Activated CD8-positive, alpha-beta memory T cell treated with anti-CD3 and anti-CD28 coated beads, Interleukin-2, amount 10 ng/mL, durations not matched to agents 7 days and 5 days (primary cell): ENCODE data around the gene FRK. TPM values are rescaled to one million over a fixed set of nuclear protein-coding genes. Genes with fewer than 3 reads are reported as not detected.
"Not testable (repeated sequence)": the region's sequence is repeated elsewhere in the genome, so short reads cannot be mapped to it uniquely, and the experiment has no call there.

Source experiments
- ATAC-seq: fragments of 150-1000 bp; cut with Tn5 transposase; one replicate; pipeline ENCODE4 v1.10.0; 2021; ENCODE audit warnings: moderate library complexity
- CTCF ChIA-PET: fragments of 350-600 bp; sonication (Branson Sonifier 250); formaldehyde crosslinking; loops from one replicate; lab custom pipeline; 2021; ENCODE audit warnings: antibody characterized with exemption; lab: Charles Lee
- DNase-seq: peaks from one replicate; pipeline ENCODE4 v3.0.0-alpha.2; 2020
- H3K27ac Mint-ChIP-seq: one replicate; pipeline ENCODE4 v1.8.0; 2021; ENCODE audit warnings: mild to moderate bottlenecking, mixed read lengths
- H3K27me3 Mint-ChIP-seq: one replicate; pipeline ENCODE4 v1.8.0; 2021; ENCODE audit warnings: mixed read lengths
- H3K36me3 Mint-ChIP-seq: one replicate; pipeline ENCODE4 v1.8.0; 2021; ENCODE audit warnings: mild to moderate bottlenecking, mixed read lengths
- H3K4me1 Mint-ChIP-seq: one replicate; pipeline ENCODE4 v1.8.0; 2021; ENCODE audit warnings: mixed read lengths
- H3K4me3 Mint-ChIP-seq: one replicate; pipeline ENCODE4 v1.8.0; 2021; ENCODE audit warnings: mild to moderate bottlenecking, moderate library complexity, mixed read lengths
- H3K9me3 Mint-ChIP-seq: one replicate; pipeline ENCODE4 v1.8.0; 2022; ENCODE audit warnings: low read depth, mixed read lengths
- total RNA-seq, 2 experiments: library from RNA; stranded (reverse); gene quantifications; one replicate each; pipeline ENCODE4 v1.2.3, GENCODE V29; 2021

Gene FRK
- total RNA-seq, 2 experiments from 2014 or later: 0.09 to 0.12 TPM

GRCh38 chr6:116046272-116046671 is 14.4 kb downstream of the FRK start:
- CTCF ChIA-PET, H3K36me3 Mint-ChIP-seq, H3K4me1 Mint-ChIP-seq, H3K9me3 Mint-ChIP-seq, ATAC-seq, H3K27ac Mint-ChIP-seq, DNase-seq, H3K4me3 Mint-ChIP-seq: not testable (repeated sequence)
- H3K27me3 Mint-ChIP-seq: peaks cover 26% of the 10 kb centered on the region

- DNase-seq (no peak), ATAC-seq (no peak)
- Mint-ChIP-seq H3K9me3 (no peaks in the 10 kb centered on the region), H3K4me3 (no peak overlapping the region), H3K4me1 (no peaks in the 10 kb centered on the region), H3K27ac (no peak overlapping the region), H3K36me3 (no peaks in the 10 kb centered on the region), H3K27me3 (peaks cover 15% of the 10 kb centered on the region)
- CTCF ChIA-PET: no interaction called here
These were observed 18.8 kb downstream of the FRK start for GRCh38 chr6:116041934-116042333.

- no peaks in the 10 kb centered on the region for H3K9me3 Mint-ChIP-seq
- CTCF ChIA-PET: no interaction called here
- ATAC-seq (no peak), DNase-seq (no peak)
- H3K36me3 Mint-ChIP-seq: no peaks in the 10 kb centered on the region
- H3K27me3 Mint-ChIP-seq: peaks cover 18% of the 10 kb centered on the region
- H3K27ac Mint-ChIP-seq: no peak overlapping the region
- H3K4me3 Mint-ChIP-seq: no peak overlapping the region
- H3K4me1 Mint-ChIP-seq: no peaks in the 10 kb centered on the region
These were observed 19.7 kb downstream of the FRK start for GRCh38 chr6:116040993-116041392.

- peaks cover 18% of the 10 kb centered on the region for H3K27me3 Mint-ChIP-seq
These were observed 23.8 kb downstream of the FRK start for GRCh38 chr6:116036885-116037284.

GRCh38 chr6:116036075-116036773 is 24.5 kb downstream of the FRK start:
- Mint-ChIP-seq H3K27me3 (peaks cover 18% of the 10 kb centered on the region), H3K4me1 (no peaks in the 10 kb centered on the region)
- CTCF ChIA-PET: no interaction called here

More at GRCh38 chr6:116036885-116037284, 23.8 kb downstream of the FRK start:
- CTCF ChIA-PET: no interaction called here
- H3K4me3 Mint-ChIP-seq: no peak overlapping the region
- H3K9me3 Mint-ChIP-seq: no peaks in the 10 kb centered on the region
- no peaks in the 10 kb centered on the region for H3K36me3 Mint-ChIP-seq
- H3K27ac Mint-ChIP-seq: no peak overlapping the region
- DNase-seq (no peak), ATAC-seq (no peak)
- no peaks in the 10 kb centered on the region for H3K4me1 Mint-ChIP-seq

GRCh38 chr6:116035616-116036015 is 25.1 kb downstream of the FRK start:
- no peak for DNase-seq
- peaks cover 18% of the 10 kb centered on the region for H3K27me3 Mint-ChIP-seq
- ATAC-seq: no peak
- H3K4me3 Mint-ChIP-seq: no peak overlapping the region
- H3K36me3 Mint-ChIP-seq: no peaks in the 10 kb centered on the region
- H3K27ac Mint-ChIP-seq: no peak overlapping the region
- H3K4me1 Mint-ChIP-seq: no peaks in the 10 kb centered on the region
- no peaks in the 10 kb centered on the region for H3K9me3 Mint-ChIP-seq
- CTCF ChIA-PET: no interaction called here

More at GRCh38 chr6:116036075-116036773, 24.5 kb downstream of the FRK start:
- no peak overlapping the region for H3K4me3 Mint-ChIP-seq
- ATAC-seq: no peak
- no peaks in the 10 kb centered on the region for H3K9me3 Mint-ChIP-seq
- H3K36me3 Mint-ChIP-seq: no peaks in the 10 kb centered on the region
- no peak for DNase-seq
- no peak overlapping the region for H3K27ac Mint-ChIP-seq

- Mint-ChIP-seq H3K4me1 (no peaks in the 10 kb centered on the region), H3K27ac (no peak overlapping the region), H3K9me3 (no peaks in the 10 kb centered on the region), H3K36me3 (no peaks in the 10 kb centered on the region), H3K27me3 (peaks cover 18% of the 10 kb centered on the region), H3K4me3 (no peak overlapping the region)
- ATAC-seq: no peak
- DNase-seq: no peak
- CTCF ChIA-PET: no interaction called here
These were observed 26.4 kb downstream of the FRK start for GRCh38 chr6:116034327-116034726.

- no peak for DNase-seq
- no peak for ATAC-seq
- Mint-ChIP-seq H3K9me3 (no peaks in the 10 kb centered on the region), H3K27me3 (peaks cover 18% of the 10 kb centered on the region), H3K36me3 (no peaks in the 10 kb centered on the region), H3K4me3 (no peak overlapping the region), H3K27ac (no peak overlapping the region), H3K4me1 (no peaks in the 10 kb centered on the region)
- CTCF ChIA-PET: no interaction called here
These were observed 26.9 kb downstream of the FRK start for GRCh38 chr6:116033687-116034303.

- ATAC-seq: no peak
- Mint-ChIP-seq H3K36me3 (no peaks in the 10 kb centered on the region), H3K4me3 (no peak overlapping the region), H3K27ac (no peak overlapping the region), H3K4me1 (no peaks in the 10 kb centered on the region), H3K9me3 (no peaks in the 10 kb centered on the region), H3K27me3 (peaks cover 9% of the 10 kb centered on the region)
- no peak for DNase-seq
- CTCF ChIA-PET: no interaction called here
These were observed 29.9 kb downstream of the FRK start for GRCh38 chr6:116030770-116031169.

GRCh38 chr6:116029535-116029934 is 31.2 kb downstream of the FRK start:
- DNase-seq: no peak
- Mint-ChIP-seq H3K9me3 (no peaks in the 10 kb centered on the region), H3K36me3 (no peaks in the 10 kb centered on the region), H3K27ac (no peak overlapping the region), H3K4me3 (no peak overlapping the region), H3K4me1 (peaks cover 1% of the 10 kb centered on the region), H3K27me3 (peaks cover 7% of the 10 kb centered on the region)
- CTCF ChIA-PET: interaction anchor here (1.5 kb wide), 1 partner anchor 19 kb away, joined by 3 read pairs; no protein-coding TSS in a partner anchor
- ATAC-seq: no peak

- H3K4me3 Mint-ChIP-seq: no peak overlapping the region
- H3K27ac Mint-ChIP-seq: no peak overlapping the region
- no peak for ATAC-seq
- CTCF ChIA-PET: interaction anchor here (1.5 kb wide), 1 partner anchor 17 kb away, joined by 3 read pairs; no protein-coding TSS in a partner anchor
- DNase-seq: no peak
- H3K9me3 Mint-ChIP-seq: no peaks in the 10 kb centered on the region
- peaks cover 1% of the 10 kb centered on the region for H3K4me1 Mint-ChIP-seq
- H3K36me3 Mint-ChIP-seq: no peaks in the 10 kb centered on the region
- H3K27me3 Mint-ChIP-seq: peaks cover 2% of the 10 kb centered on the region
These were observed 32.5 kb downstream of the FRK start for GRCh38 chr6:116028233-116028632.

GRCh38 chr6:116027801-116028200 is 32.9 kb downstream of the FRK start:
- ATAC-seq (no peak), DNase-seq (no peak)
- no peak overlapping the region for H3K4me3 Mint-ChIP-seq
- no peaks in the 10 kb centered on the region for H3K9me3 Mint-ChIP-seq
- H3K27ac Mint-ChIP-seq: no peak overlapping the region
- H3K4me1 Mint-ChIP-seq: peaks cover 1% of the 10 kb centered on the region
- CTCF ChIA-PET: no interaction called here
- H3K27me3 Mint-ChIP-seq: peaks cover 2% of the 10 kb centered on the region
- no peaks in the 10 kb centered on the region for H3K36me3 Mint-ChIP-seq

- Mint-ChIP-seq H3K36me3 (no peaks in the 10 kb centered on the region), H3K9me3 (no peaks in the 10 kb centered on the region), H3K4me1 (peaks cover 1% of the 10 kb centered on the region), H3K27me3 (peaks cover 12% of the 10 kb centered on the region), H3K27ac (no peak overlapping the region), H3K4me3 (no peak overlapping the region)
- no peak for DNase-seq
- CTCF ChIA-PET: no interaction called here
- ATAC-seq: no peak
These were observed 35.3 kb downstream of the FRK start for GRCh38 chr6:116025405-116025804.

GRCh38 chr6:116022841-116023445 is 37.7 kb downstream of the FRK start:
- Mint-ChIP-seq H3K4me3 (no peak overlapping the region), H3K9me3 (no peaks in the 10 kb centered on the region), H3K4me1 (peaks cover 1% of the 10 kb centered on the region), H3K27me3 (peaks cover 28% of the 10 kb centered on the region), H3K27ac (no peak overlapping the region), H3K36me3 (no peaks in the 10 kb centered on the region)
- ATAC-seq (no peak), DNase-seq (no peak)
- CTCF ChIA-PET: no interaction called here
